Measurements from ENCODE around the gene ARPC5L.

- TF ChIP-seq, protein P1, sequence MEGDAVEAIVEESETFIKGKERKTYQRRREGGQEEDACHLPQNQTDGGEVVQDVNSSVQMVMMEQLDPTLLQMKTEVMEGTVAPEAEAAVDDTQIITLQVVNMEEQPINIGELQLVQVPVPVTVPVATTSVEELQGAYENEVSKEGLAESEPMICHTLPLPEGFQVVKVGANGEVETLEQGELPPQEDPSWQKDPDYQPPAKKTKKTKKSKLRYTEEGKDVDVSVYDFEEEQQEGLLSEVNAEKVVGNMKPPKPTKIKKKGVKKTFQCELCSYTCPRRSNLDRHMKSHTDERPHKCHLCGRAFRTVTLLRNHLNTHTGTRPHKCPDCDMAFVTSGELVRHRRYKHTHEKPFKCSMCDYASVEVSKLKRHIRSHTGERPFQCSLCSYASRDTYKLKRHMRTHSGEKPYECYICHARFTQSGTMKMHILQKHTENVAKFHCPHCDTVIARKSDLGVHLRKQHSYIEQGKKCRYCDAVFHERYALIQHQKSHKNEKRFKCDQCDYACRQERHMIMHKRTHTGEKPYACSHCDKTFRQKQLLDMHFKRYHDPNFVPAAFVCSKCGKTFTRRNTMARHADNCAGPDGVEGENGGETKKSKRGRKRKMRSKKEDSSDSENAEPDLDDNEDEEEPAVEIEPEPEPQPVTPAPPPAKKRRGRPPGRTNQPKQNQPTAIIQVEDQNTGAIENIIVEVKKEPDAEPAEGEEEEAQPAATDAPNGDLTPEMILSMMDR (IDR thresholded peaks at IDR 0.05 in 8 of 11, conservative IDR thresholded peaks at IDR 0.05 in 3 of 11), result no peak
- TF ChIP-seq POLR2A (IDR thresholded peaks at IDR 0.05) (no peak), POLR2AphosphoS5 (IDR thresholded peaks at IDR 0.05) (no peak)
These were observed 31.3 kb upstream of the ARPC5L start for GRCh38 chr9:124830593-124830992.

Data from spleen (tissue), 7 donors.